K562 (cell line): ENCODE measurements around the gene CECR2. TPM values are rescaled to one million over a fixed set of nuclear protein-coding genes. Genes with fewer than 3 reads are reported as not detected.

ENCODE experiments used
- ATAC-seq: fragments of 200-7000 bp; cut with Tn5 transposase; 3 replicates; pipeline ENCODE4 v1.9.1; 2020; ENCODE audit warnings: moderate library complexity
- BruUV-seq: library from RNA; stranded (reverse); fragments of 400-500 nt; replicated peaks from 2 replicates; lab custom pipeline; 2021; lab: Mats Ljungman, UMichigan
- CTCF ChIA-PET: fragments of 300-600 bp; formaldehyde crosslinking; extraction: SDS; loops from one replicate; lab custom pipeline; 2021; ENCODE audit warnings: low intra/inter-chr PET ratio; lab: Yijun Ruan, JAX
- POLR2A ChIA-PET: fragments of 300-600, 350-650 bp; sonication (Branson Sonifier 250); formaldehyde crosslinking; extraction: SDS; loops from one replicate; lab custom pipeline; 2021; ENCODE audit warnings: antibody characterized with exemption, inconsistent platforms; lab: Yijun Ruan, JAX
- DNase-seq, 4 experiments: peaks; one replicate each; pipeline versions ENCODE4 v3.0.0 to v3.0.0-alpha.2; 2011 to 2018; ENCODE audit warnings: low spot score in 3 of 4, mixed read lengths in 3 of 4; ENCODE audit errors: extremely low read depth in 1 of 4
- FAIRE-seq: peaks from 2 replicates; lab custom pipeline; 2011; peaks lifted over from hg19 to GRCh38; lab: Jason Lieb, UNC
- H2AFZ ChIP-seq: 2 replicates; pipeline ENCODE4 v1.6.0; 2011; ENCODE audit warnings: low read depth, low read length, control low read depth, inconsistent platforms
- H3K27ac ChIP-seq: fragments of 200-600 bp; 3 replicates; pipeline ENCODE4 v1.8.0; 2011; ENCODE audit warnings: low read depth, mild to moderate bottlenecking, control low read depth, inconsistent platforms, low read length, moderate library complexity, mixed read lengths; ENCODE audit errors: extremely low read depth
- H3K27me3 ChIP-seq, 2 experiments: fragments of 300-600 bp in 1 of 2; 2 replicates in 1 of 2; 3 replicates in 1 of 2; pipeline versions ENCODE4 v1.6.0 to v1.8.0; 2011; ENCODE audit warnings: inconsistent platforms in 2 of 2, low read length in 2 of 2, mild to moderate bottlenecking in 1 of 2, mixed read lengths in 1 of 2, moderate library complexity in 1 of 2; ENCODE audit not compliant: control insufficient read depth in 2 of 2, insufficient read depth in 2 of 2
- H3K36me3 ChIP-seq: fragments of 300-600 bp; 3 replicates; pipeline ENCODE4 v1.8.0; 2011; ENCODE audit warnings: mild to moderate bottlenecking, low read length, inconsistent platforms; ENCODE audit not compliant: control insufficient read depth, insufficient read depth
- H3K4me1 ChIP-seq, 2 experiments: fragments of 200-600 bp in 1 of 2; replicated peaks in 1 of 2; 2 replicates in 1 of 2; 3 replicates in 1 of 2; pipeline versions ENCODE4 v1.5.1 to v1.8.0; 2011; ENCODE audit warnings: inconsistent platforms in 2 of 2, low read length in 2 of 2, mild to moderate bottlenecking in 1 of 2, mixed read lengths in 1 of 2, moderate library complexity in 1 of 2; ENCODE audit not compliant: control insufficient read depth in 2 of 2, insufficient read depth in 2 of 2
- H3K4me2 ChIP-seq: 2 replicates; pipeline ENCODE4 v1.6.1; 2011; ENCODE audit warnings: low read length, control low read depth, inconsistent platforms, mixed read lengths; ENCODE audit not compliant: insufficient read depth
- H3K4me3 ChIP-seq: fragments of 200-600 bp; sonication (generic), shearing (Covaris generic); 2 replicates; pipeline ENCODE4 v1.5.1; 2016; ENCODE audit warnings: control low read depth, inconsistent platforms
- H3K79me2 ChIP-seq: fragments of 200-600 bp; 3 replicates; pipeline ENCODE4 v1.8.0; 2011; ENCODE audit warnings: low read length, inconsistent platforms; ENCODE audit not compliant: control insufficient read depth, insufficient read depth
- H3K9ac ChIP-seq, 2 experiments: 2 replicates each; pipeline versions ENCODE4 v1.6.0 to v1.6.1; 2011; ENCODE audit warnings: low read depth in 2 of 2, low read length in 2 of 2, control low read depth in 1 of 2, inconsistent platforms in 1 of 2, mild to moderate bottlenecking in 1 of 2, mixed read lengths in 1 of 2; ENCODE audit not compliant: insufficient read depth in 1 of 2
- H3K9me1 ChIP-seq: one replicate; pipeline ENCODE4 v1.6.0; 2011; ENCODE audit warnings: inconsistent platforms, mild to moderate bottlenecking, low read length, moderate library complexity; ENCODE audit not compliant: control insufficient read depth, insufficient read depth
- H3K9me3 ChIP-seq: replicated peaks from 2 replicates; pipeline ENCODE4 v1.5.1; 2011; ENCODE audit warnings: low read depth, low read length, inconsistent platforms; ENCODE audit not compliant: control insufficient read depth, insufficient read depth
- H4K20me1 ChIP-seq: replicated peaks from 2 replicates; pipeline ENCODE4 v1.6.1; 2011; ENCODE audit warnings: low read length, inconsistent platforms, mixed read lengths; ENCODE audit not compliant: control insufficient read depth, insufficient read depth
- FOSL1 ChIP-seq: fragments of 200-800 bp; sonication (Bioruptor generic); conservative IDR thresholded peaks from 2 replicates; pipeline ENCODE4 v1.6.1; 2016; ENCODE audit warnings: missing genetic modification characterization, missing compliant biosample characterization
- RBFOX2 ChIP-seq: fragments of 200-400 bp; formaldehyde crosslinking; IDR thresholded peaks from 2 replicates; pipeline ENCODE4 v1.6.1; 2017; ENCODE audit warnings: low read depth, mild to moderate bottlenecking, low read length, moderate library complexity
- SREBF1 ChIP-seq: fragments of 150-350 bp; IDR thresholded peaks from 2 replicates; pipeline ENCODE4 v1.6.1; 2014; ENCODE audit warnings: antibody characterized with exemption, low read depth, low read length, borderline replicate concordance
- ZNF77 ChIP-seq: fragments of 250-450 bp; sonication (Bioruptor Pico); IDR thresholded peaks from 2 replicates; pipeline ENCODE4 v1.5.0; 2020
- WGBS: fragments of 100-300 bp; shearing (Covaris generic); methylation state at CpG from one replicate; pipeline ENCODE4 v1.1.6; 2016; ENCODE audit warnings: low coverage, mixed read lengths; ENCODE audit not compliant: insufficient coverage; ENCODE audit errors: missing lambda C conversion rate; 5-methylcytosine and 5-hydroxymethylcytosine counted together
- in situ Hi-C: fragments of 300-500 bp; cut with MboI; formaldehyde crosslinking; loops from 4 replicates; pipeline ENCODE4 v1.15.0; 2018; ENCODE audit warnings: inconsistent platforms, mixed read lengths
- intact Hi-C: fragments of 100-400 bp; cut with micrococcal nuclease; formaldehyde crosslinking; loops from 2 replicates; pipeline ENCODE4 v1.14.2; 2022
- polyA plus RNA-seq, 8 experiments: library from polyadenylated mRNA; depleted of rRNA in 4 of 8; stranded (reverse) in 5 of 8; unstranded in 3 of 8; fragments of >200 nt; fragmentation: Nextera tagmentation in 2 of 8; fragmentation: Illumina TruSeq in 1 of 8; extraction: Ambion mirVana in 2 of 8; extraction: Trizol in 1 of 8; gene quantifications; 2 replicates each; pipeline versions ENCODE4 v1.2.1 to v1.2.3, GENCODE V29; 2011 to 2014; ENCODE audit warnings: inconsistent platforms in 1 of 8, missing spikeins in 1 of 8
- total RNA-seq, 7 experiments: library from RNA; depleted of rRNA in 6 of 7; stranded (reverse); fragments of >200 nt in 6 of 7; fragmentation: Illumina TruSeq in 2 of 7; extraction: Trizol in 2 of 7; gene quantifications; 2 replicates each; pipeline versions ENCODE4 v1.2.1 to v1.2.3, GENCODE V29; 2011 to 2021; ENCODE audit warnings: low replicate concordance in 1 of 7

Gene CECR2
- total and polyA plus RNA-seq, 9 of the 15 experiments (the other 6 are each of a cell fraction or from before 2014, with no cell fraction given) = 0.01 to 1.00 (median 0.27) TPM

DNA sequence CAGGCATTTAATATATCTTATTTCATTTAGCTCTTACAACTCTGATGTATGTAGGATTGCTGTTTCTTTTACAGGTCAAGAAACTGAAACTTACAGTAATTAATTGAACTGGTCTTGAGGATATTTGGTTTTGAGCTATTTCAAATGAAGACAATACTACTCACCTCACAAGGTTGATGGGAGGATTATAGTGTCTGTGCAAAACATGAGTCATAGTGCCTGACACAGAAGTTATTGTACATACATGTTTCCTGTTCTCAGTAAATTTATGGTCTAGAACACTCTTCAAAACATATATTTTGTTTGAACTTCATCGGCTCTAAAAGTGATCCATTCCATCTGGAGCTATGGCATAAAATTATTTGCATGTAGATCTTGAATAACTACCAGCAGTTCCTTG, 61.9 kb downstream of the CECR2 start:
- no peaks in the 10 kb centered on the region for H3K79me2 ChIP-seq
- POLR2A ChIA-PET = interaction anchor here (1.0 kb wide), 1 partner anchor 13 kb away, joined by 5 read pairs; no protein-coding TSS in a partner anchor
- DNase-seq (no peak), FAIRE-seq (no peak)
- 5% methylated on average over 1 of the region's 1 CpG for WGBS
- TF ChIP-seq FOSL1 (tag) (0 out of 2 replicates have a peak, but pooled peaks have one; percentile 24), SREBF1 (no peak)
- TF ChIP-seq, all 486 proteins: peak for 1
- Histone ChIP-seq H3K4me1 (no peaks in the 10 kb centered on the region), H3K4me2 (no peak overlapping the region), H3K36me3 (no peaks in the 10 kb centered on the region), H3K9me1 (no peaks in the 10 kb centered on the region), H4K20me1 (no peaks in the 10 kb centered on the region), H2AFZ (no peak overlapping the region), H3K27me3 (peaks cover 0 to 2% of the 10 kb centered on the region in 2 experiments; a peak in 2 of 5 replicates), H3K4me3 (no peak overlapping the region), H3K9ac (no peak overlapping the region), H3K9me3 (no peaks in the 10 kb centered on the region), H3K27ac (no peak overlapping the region)
- BruUV-seq = no TSS peak
- in situ Hi-C loops = no loop called here
- CTCF ChIA-PET = no interaction called here
- ATAC-seq = no peak
- intact Hi-C loops = no loop called here

DNA sequence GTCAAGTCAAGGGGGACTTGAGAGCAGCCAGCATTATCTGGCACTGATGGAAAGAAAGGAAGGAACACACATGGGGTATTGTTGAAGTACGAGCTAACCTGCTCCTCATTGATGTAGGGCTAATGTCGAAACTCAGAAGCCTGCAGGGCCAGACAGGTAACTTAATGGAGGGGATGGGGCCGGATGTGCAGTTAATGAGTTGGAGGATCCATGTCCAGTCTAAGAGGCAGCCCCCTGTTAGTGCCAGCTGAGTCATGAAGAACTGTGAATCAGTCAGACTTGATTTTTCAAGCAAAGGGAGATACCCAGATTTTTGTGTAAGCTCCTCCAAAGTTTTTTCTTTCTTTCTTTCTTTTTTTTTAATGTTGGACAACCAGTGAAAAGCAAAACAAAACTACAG, 65.6 kb downstream of the CECR2 start:
- 3% methylated on average over 3 of the region's 3 CpGs for WGBS
- POLR2A ChIA-PET = interaction anchor here (1.1 kb wide), 1 partner anchor 10 kb away, joined by 3 read pairs; no protein-coding TSS in a partner anchor
- DNase-seq = no peak
- no peak overlapping the region for H3K9ac ChIP-seq
- no peaks in the 10 kb centered on the region for H3K9me3 ChIP-seq
- no peaks in the 10 kb centered on the region for H3K36me3 ChIP-seq
- no peak overlapping the region for H3K4me2 ChIP-seq
- no peaks in the 10 kb centered on the region for H3K4me1 ChIP-seq
- no peak for ATAC-seq
- BruUV-seq = no TSS peak
- H3K79me2 ChIP-seq = no peaks in the 10 kb centered on the region
- no peak for TF ChIP-seq ZNF77
- no peak for TF ChIP-seq RBFOX2
- H3K9me1 ChIP-seq = no peaks in the 10 kb centered on the region
- H2AFZ ChIP-seq = no peak overlapping the region
- H4K20me1 ChIP-seq = no peaks in the 10 kb centered on the region
- no peak overlapping the region for H3K4me3 ChIP-seq
- CTCF ChIA-PET = no interaction called here
- in situ Hi-C loops (no loop called here), intact Hi-C loops (no loop called here)
- FAIRE-seq = no peak
- H3K27ac ChIP-seq = no peak overlapping the region
- peaks cover 0 to 13% of the 10 kb centered on the region in 2 experiments; a peak in 3 of 5 replicates for H3K27me3 ChIP-seq
